IMR-90 (cell line): ENCODE measurements around the gene LRRFIP1. TPM values are rescaled to one million over a fixed set of nuclear protein-coding genes. Genes with fewer than 3 reads are reported as not detected.

Source experiments
- ATAC-seq: fragments of 200-7000 bp; cut with Tn5 transposase; 2 replicates; pipeline ENCODE4 v1.9.1; 2020; ENCODE audit warnings: low read depth, mild to moderate bottlenecking, moderate library complexity
- BruUV-seq: library from RNA; stranded (reverse); fragments of 400-500 nt; replicated peaks from 2 replicates; lab custom pipeline; 2021; lab: Mats Ljungman, UMichigan
- CTCF ChIA-PET: fragments of 300-600 bp; formaldehyde crosslinking; extraction: SDS; loops from one replicate; lab custom pipeline; 2021; ENCODE audit warnings: antibody characterized with exemption; lab: Yijun Ruan, JAX
- POLR2A ChIA-PET: fragments of 300-600 bp; sonication (Branson Sonifier 250); formaldehyde crosslinking; loops from one replicate; lab custom pipeline; 2022; ENCODE audit warnings: antibody characterized with exemption; ENCODE audit not compliant: unreplicated experiment; lab: Charles Lee
- DNase-seq: peaks from one replicate; pipeline ENCODE4 v3.0.0; 2013
- H2AFZ ChIP-seq: replicated peaks from 2 replicates; pipeline ENCODE3; 2013; ENCODE audit warnings: low read length, mild to moderate bottlenecking; ENCODE audit not compliant: poor library complexity
- H2AK5ac ChIP-seq: 2 replicates; pipeline ENCODE4 v1.6.1; 2013; ENCODE audit warnings: low read depth, low read length, inconsistent platforms
- H2AK9ac ChIP-seq: replicated peaks from 2 replicates; pipeline ENCODE3; 2013; ENCODE audit warnings: mild to moderate bottlenecking, low read depth, low read length, moderate library complexity; ENCODE audit not compliant: poor library complexity
- H2BK120ac ChIP-seq: 2 replicates; pipeline ENCODE4 v1.6.1; 2013; ENCODE audit warnings: low read depth, low read length, inconsistent platforms
- H2BK15ac ChIP-seq: 3 replicates; pipeline ENCODE4 v1.6.1; 2013; ENCODE audit warnings: low read depth, low read length, inconsistent platforms
- H2BK20ac ChIP-seq: 2 replicates; pipeline ENCODE4 v1.6.1; 2013; ENCODE audit warnings: low read depth, mild to moderate bottlenecking, inconsistent platforms, low read length, moderate library complexity
- H2BK5ac ChIP-seq: 2 replicates; pipeline ENCODE4 v1.6.1; 2013; ENCODE audit warnings: mild to moderate bottlenecking, low read depth, low read length, inconsistent platforms; ENCODE audit not compliant: poor library complexity, severe bottlenecking
- H3K14ac ChIP-seq: replicated peaks from 2 replicates; pipeline ENCODE4 v1.6.1; 2013; ENCODE audit warnings: low read depth, low read length, inconsistent platforms
- H3K18ac ChIP-seq: 2 replicates; pipeline ENCODE4 v1.6.1; 2013; ENCODE audit warnings: low read depth, low read length, control low read depth
- H3K23ac ChIP-seq: 2 replicates; pipeline ENCODE4 v1.6.1; 2013; ENCODE audit warnings: low read depth, low read length, inconsistent platforms
- H3K27ac ChIP-seq: 2 replicates; pipeline ENCODE4 v1.5.1; 2013; ENCODE audit warnings: mild to moderate bottlenecking, control low read depth, low read length; ENCODE audit not compliant: insufficient read depth
- H3K27me3 ChIP-seq: 2 replicates; pipeline ENCODE4 v1.6.1; 2013; ENCODE audit warnings: low read length; ENCODE audit not compliant: control insufficient read depth, insufficient read depth
- H3K36me3 ChIP-seq: 2 replicates; pipeline ENCODE4 v1.6.1; 2013; ENCODE audit warnings: low read length, mixed read lengths; ENCODE audit not compliant: control insufficient read depth, insufficient read depth
- H3K4ac ChIP-seq: 2 replicates; pipeline ENCODE4 v1.6.1; 2013; ENCODE audit warnings: low read depth, low read length, inconsistent platforms
- H3K4me1 ChIP-seq: 2 replicates; pipeline ENCODE4 v1.6.1; 2013; ENCODE audit warnings: low read length, mixed read lengths; ENCODE audit not compliant: control insufficient read depth, insufficient read depth
- H3K4me2 ChIP-seq: 2 replicates; pipeline ENCODE4 v1.6.1; 2013; ENCODE audit warnings: low read depth, mild to moderate bottlenecking, control low read depth, low read length, moderate library complexity
- H3K4me3 ChIP-seq: 2 replicates; pipeline ENCODE4 v1.5.1; 2013; ENCODE audit warnings: low read depth, mild to moderate bottlenecking, control low read depth, low read length, moderate library complexity; ENCODE audit not compliant: insufficient read depth
- H3K56ac ChIP-seq: 2 replicates; pipeline ENCODE4 v1.6.1; 2013; ENCODE audit warnings: low read length, inconsistent platforms; ENCODE audit not compliant: insufficient read depth; ENCODE audit errors: extremely low read depth
- H3K79me1 ChIP-seq, 2 experiments: 2 replicates each; pipeline ENCODE4 v1.6.1; 2013; ENCODE audit warnings: low read length in 2 of 2, inconsistent platforms in 1 of 2, low read depth in 1 of 2
- H3K9ac ChIP-seq: 2 replicates; pipeline ENCODE4 v1.6.1; 2013; ENCODE audit warnings: low read depth, low read length, control low read depth
- H3K9me1 ChIP-seq: 2 replicates; pipeline ENCODE4 v1.6.1; 2013; ENCODE audit warnings: low read length, inconsistent platforms; ENCODE audit not compliant: insufficient read depth
- H3K9me3 ChIP-seq: 2 replicates; pipeline ENCODE4 v1.6.1; 2013; ENCODE audit warnings: low read length; ENCODE audit not compliant: control insufficient read depth, insufficient read depth
- H4K20me1 ChIP-seq: 2 replicates; pipeline ENCODE4 v1.6.1; 2013; ENCODE audit warnings: low read length, inconsistent platforms; ENCODE audit not compliant: insufficient read depth
- H4K5ac ChIP-seq: 2 replicates; pipeline ENCODE4 v1.6.1; 2013; ENCODE audit warnings: mild to moderate bottlenecking, low read depth, low read length, control low read depth
- H4K8ac ChIP-seq, 2 experiments: 2 replicates each; pipeline ENCODE4 v1.6.1; 2013; ENCODE audit warnings: low read depth in 2 of 2, low read length in 2 of 2, control low read depth in 1 of 2, inconsistent platforms in 1 of 2
- H4K91ac ChIP-seq: 2 replicates; pipeline ENCODE4 v1.6.1; 2013; ENCODE audit warnings: low read depth, low read length, inconsistent platforms; ENCODE audit not compliant: insufficient read depth
- BHLHE40 ChIP-seq: fragments of 150-350 bp; IDR thresholded peaks from 2 replicates; pipeline ENCODE4 v1.6.1; 2016; ENCODE audit warnings: mild to moderate bottlenecking, low read depth, low read length
- CEBPB ChIP-seq: IDR thresholded peaks from 2 replicates; pipeline ENCODE4 v1.6.1; 2012; ENCODE audit warnings: low read depth, low read length, improper control_type of control experiment
- CHD1 ChIP-seq: IDR thresholded peaks from 2 replicates; pipeline ENCODE4 v1.6.1; 2012; ENCODE audit warnings: low read depth, low read length, improper control_type of control experiment
- ELK1 ChIP-seq: fragments of 150-350 bp; IDR thresholded peaks from 2 replicates; pipeline ENCODE4 v1.6.1; 2016; ENCODE audit warnings: low read depth, mild to moderate bottlenecking, low read length, moderate library complexity, borderline replicate concordance
- FOS ChIP-seq: fragments of 150-350 bp; IDR thresholded peaks from 2 replicates; pipeline ENCODE4 v1.6.1; 2016; ENCODE audit warnings: low read depth, low read length
- MAFK ChIP-seq: IDR thresholded peaks from 2 replicates; pipeline ENCODE4 v1.6.1; 2012; ENCODE audit warnings: low read depth, low read length, improper control_type of control experiment
- MAZ ChIP-seq: IDR thresholded peaks from 2 replicates; pipeline ENCODE4 v1.6.1; 2012; ENCODE audit warnings: low read depth, mild to moderate bottlenecking, low read length, improper control_type of control experiment, moderate library complexity, borderline replicate concordance
- MXI1 ChIP-seq: IDR thresholded peaks from 2 replicates; pipeline ENCODE4 v1.6.1; 2012; ENCODE audit warnings: low read depth, mild to moderate bottlenecking, low read length, moderate library complexity, borderline replicate concordance
- NFE2L2 ChIP-seq: fragments of 150-350 bp; IDR thresholded peaks from 2 replicates; pipeline ENCODE4 v1.6.1; 2016; ENCODE audit warnings: low read depth, mild to moderate bottlenecking, low read length
- POLR2A ChIP-seq: IDR thresholded peaks from 2 replicates; pipeline ENCODE4 v1.6.1; 2012; ENCODE audit warnings: mild to moderate bottlenecking, low read depth, low read length
- RAD21 ChIP-seq: IDR thresholded peaks from 2 replicates; pipeline ENCODE4 v1.6.1; 2012; ENCODE audit warnings: low read length, improper control_type of control experiment
- RCOR1 ChIP-seq: IDR thresholded peaks from 2 replicates; pipeline ENCODE4 v1.6.1; 2012; ENCODE audit warnings: mild to moderate bottlenecking, low read length, improper control_type of control experiment; ENCODE audit not compliant: insufficient replicate concordance
- SMC3 ChIP-seq: fragments of 150-350 bp; IDR thresholded peaks from 2 replicates; pipeline ENCODE4 v1.6.1; 2016; ENCODE audit warnings: low read depth, mild to moderate bottlenecking, antibody characterized with exemption, low read length, moderate library complexity
- USF2 ChIP-seq: fragments of 150-350 bp; IDR thresholded peaks from 2 replicates; pipeline ENCODE4 v1.6.1; 2017; ENCODE audit warnings: mild to moderate bottlenecking, antibody characterized with exemption, low read length, low read depth
- WGBS, 2 experiments: methylation state at CpG; one replicate each; pipeline versions ENCODE4 v1.1.5 to v1.1.7; 2013; ENCODE audit warnings: missing lambda C conversion rate in 2 of 2; ENCODE audit not compliant: insufficient read length in 1 of 2; ENCODE audit errors: extremely low coverage in 2 of 2; 5-methylcytosine and 5-hydroxymethylcytosine counted together
- dilution Hi-C: fragments of 300-500 bp; cut with HindIII; formaldehyde crosslinking; loops from one replicate; pipeline ENCODE4 v1.14.3; 2018; ENCODE audit warnings: low sequenced_read_pairs; ENCODE audit not compliant: unreplicated experiment
- in situ Hi-C: fragments of 300-500 bp; cut with MboI; formaldehyde crosslinking; loops from 3 replicates; pipeline ENCODE4 v1.14.3; 2019; ENCODE audit warnings: low sequenced_read_pairs, inconsistent platforms, mixed read lengths
- intact Hi-C: fragments of 100-400 bp; cut with micrococcal nuclease; formaldehyde crosslinking; loops from 2 replicates; pipeline ENCODE4 v1.10.0; 2022
- polyA plus RNA-seq, 3 experiments: library from polyadenylated mRNA; depleted of rRNA; stranded (reverse); fragments of >200 nt; gene quantifications; 2 replicates each; pipeline ENCODE4 v1.2.3, GENCODE V29; 2012; ENCODE audit warnings: low replicate concordance in 1 of 3
- total RNA-seq: library from RNA; depleted of rRNA; stranded (reverse); fragments of >200 nt; gene quantifications from 2 replicates; pipeline ENCODE4 v1.2.3, GENCODE V29; 2012

Gene LRRFIP1
- total and polyA plus RNA-seq, 2 of the 4 experiments (the other 2 are of a cell fraction), result 52.2 to 54.4 TPM

GRCh38 chr2:237702441-237703391 is 75.3 kb downstream of the LRRFIP1 start:
- H2AK9ac ChIP-seq, result peak overlapping the region; percentile 77
- H3K18ac ChIP-seq, result peak overlapping the region; percentile 65
- 18% methylated on average over 8 of the region's 17 CpGs; no CpG with 5 or more reads in 1 of the 2 experiments for WGBS, 2 experiments
- in situ Hi-C loops (no loop called here), dilution Hi-C loops (no loop called here), intact Hi-C loops (no loop called here)
- BruUV-seq, result no TSS peak
- peak; percentile 75 for ATAC-seq
- no peaks in the 10 kb centered on the region for H3K27me3 ChIP-seq
- H3K36me3 ChIP-seq, result no peaks in the 10 kb centered on the region
- H2BK120ac ChIP-seq, result peak overlapping the region; percentile 85
- peak overlapping the region; percentile 53; the same call in 1 of the 3 replicates for H2BK15ac ChIP-seq
- peak overlapping the region; percentile 30 to 88; a peak in 3 of 4 replicates for H4K8ac ChIP-seq
- no peak overlapping the region for H3K4me3 ChIP-seq
- peak overlapping the region; percentile 54 for H4K91ac ChIP-seq
- H3K79me1 ChIP-seq, result peaks cover 6 to 97% of the 10 kb centered on the region in 2 experiments; a peak in 3 of 4 replicates
- ChIA-PET CTCF (interaction anchor here (1.0 kb wide), 1 partner anchor 42 kb away, joined by 5 read pairs; no protein-coding TSS in a partner anchor), POLR2A (no interaction called here)
- peak overlapping the region; percentile 70 for H3K27ac ChIP-seq
- peaks cover 49% of the 10 kb centered on the region for H3K9me1 ChIP-seq
- H3K23ac ChIP-seq, result peak overlapping the region; percentile 94
- peak overlapping the region; percentile 65 for H3K56ac ChIP-seq
- H3K9me3 ChIP-seq, result no peaks in the 10 kb centered on the region
- peak overlapping the region; percentile 34 for H3K9ac ChIP-seq
- peak overlapping the region; percentile 90 for H3K4ac ChIP-seq
- H3K14ac ChIP-seq, result peak overlapping the region; percentile 77
- H3K4me2 ChIP-seq, result peak overlapping the region; percentile 75
- H4K20me1 ChIP-seq, result peaks cover 97% of the 10 kb centered on the region
- H4K5ac ChIP-seq, result peak overlapping the region; percentile 65
- H3K4me1 ChIP-seq, result peaks cover 60% of the 10 kb centered on the region
- DNase-seq, result peak; percentile 75
- H2BK20ac ChIP-seq, result peak overlapping the region; percentile 46; the same call in 1 of the 2 replicates
- peak overlapping the region; percentile 64 for H2BK5ac ChIP-seq
- peak overlapping the region; percentile 67 for H2AFZ ChIP-seq
- no peak for TF ChIP-seq NFE2L2
- no peak for TF ChIP-seq MAFK
- TF ChIP-seq CEBPB, result 0 out of 2 replicates have a peak, but pooled peaks have one; percentile 6
- no peak for TF ChIP-seq RAD21
- TF ChIP-seq RCOR1, result no peak
- no peak for TF ChIP-seq MXI1
- TF ChIP-seq USF2, result no peak
- peak; percentile 71 for TF ChIP-seq FOS
- no peak for TF ChIP-seq CHD1
- TF ChIP-seq SMC3, result no peak
- TF ChIP-seq MAZ, result 0 out of 2 replicates have a peak, but pooled peaks have one; percentile 36
- no peak for TF ChIP-seq BHLHE40
- no peak for TF ChIP-seq ELK1
- 0 out of 2 replicates have a peak, but pooled peaks have one; percentile 18 for TF ChIP-seq POLR2A
- peak overlapping the region; percentile 91 for H2AK5ac ChIP-seq
